Cerebellar nuclear complex (tissue), 1 donor: ENCODE data around the gene ZNF616.

Experiments
- DNase-seq, 2 experiments: peaks; one replicate each; lab custom pipeline; 2025; lab: John Stamatoyannopoulos, UW

ZNF616 gene

DNA sequence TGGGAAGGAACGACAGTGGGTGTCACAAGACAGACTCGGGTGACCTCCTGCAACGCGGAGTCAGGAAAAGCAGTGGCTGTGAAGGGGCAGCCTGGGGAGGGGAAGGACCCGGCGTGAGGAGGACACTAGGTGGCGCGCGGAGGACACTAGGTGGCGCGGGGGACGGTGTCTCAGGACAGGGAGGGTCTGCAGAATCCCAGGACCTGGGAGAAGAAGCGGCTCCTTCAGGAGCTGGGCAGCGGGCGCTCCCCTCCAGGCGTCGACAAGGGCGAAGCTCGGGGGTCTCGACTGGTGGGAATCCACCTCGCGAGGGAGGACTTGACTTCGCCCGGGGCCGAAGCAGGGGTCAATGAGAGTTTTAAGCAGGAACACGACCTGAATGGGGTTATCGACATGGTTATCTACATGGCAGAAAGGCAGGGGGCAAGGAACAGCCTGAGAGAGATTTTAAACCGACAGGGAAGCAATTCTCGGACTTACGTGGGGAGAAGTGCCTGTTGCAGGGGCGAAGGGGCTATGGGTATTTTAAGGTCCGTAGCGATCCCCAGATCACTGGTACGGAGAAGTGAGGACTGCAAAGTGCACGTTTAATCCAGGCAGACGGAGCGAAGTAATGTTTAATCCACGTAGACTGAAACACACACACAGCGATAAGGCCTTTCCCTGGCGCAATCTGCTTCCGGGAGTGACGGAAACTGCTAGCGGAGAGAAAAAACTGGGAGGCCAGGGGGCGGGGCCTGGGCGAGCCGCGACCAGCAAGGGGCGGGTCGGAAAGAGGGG, at the start of gene ZNF616:
Gene ZNF616 (minus strand): TSS at position 687 of the 780 bp plus-strand sequence. CDS start 9,426 bp downstream, outside the sequence.
- peak; percentile 91 to 94 for DNase-seq

DNA sequence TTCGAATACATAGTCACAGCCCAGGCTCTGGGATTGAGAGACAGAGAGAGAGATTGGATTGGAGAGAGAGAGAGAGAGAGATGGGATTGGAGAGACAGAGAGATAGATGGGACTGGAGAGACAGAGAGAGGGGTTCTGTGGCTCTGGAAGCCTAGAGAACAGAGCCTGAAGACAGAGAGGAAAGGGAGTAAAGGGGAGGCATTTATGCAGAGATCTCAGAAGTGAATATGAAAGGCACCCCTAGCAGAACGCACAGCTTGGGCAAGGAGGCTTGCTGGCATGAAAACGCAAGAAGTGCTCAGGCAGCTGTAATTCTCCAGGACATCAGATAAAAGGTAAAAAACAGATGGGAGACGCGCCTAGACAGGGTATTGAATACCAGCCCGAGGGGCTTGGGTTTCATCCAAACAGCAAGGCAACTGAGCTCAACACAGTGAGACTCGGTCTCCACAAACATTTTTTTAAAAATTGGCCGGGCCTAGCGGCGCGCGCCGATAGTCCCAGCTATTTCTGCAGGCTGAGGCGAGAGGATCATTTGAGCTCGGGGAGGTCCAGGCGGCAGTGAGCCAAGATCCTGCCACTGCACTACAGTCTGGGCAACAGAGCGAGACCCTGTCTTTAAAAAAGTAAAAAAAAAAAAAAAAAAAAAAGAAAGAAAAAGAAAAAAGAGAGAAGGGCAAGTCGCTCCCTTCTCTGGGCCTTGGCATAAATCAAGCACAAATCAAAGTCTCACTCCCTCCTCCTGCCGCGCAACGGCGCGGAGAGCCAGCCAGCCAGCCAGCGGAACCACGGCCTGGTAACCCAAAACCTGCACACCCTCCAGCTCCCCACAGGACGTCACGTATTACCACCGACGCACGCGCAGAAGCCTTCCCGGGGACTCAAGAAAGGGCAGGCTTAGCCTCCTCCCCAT, 49.3 kb upstream of the ZNF616 start:
- DNase-seq: peak in 1 of 2 experiments; percentile 50

DNA sequence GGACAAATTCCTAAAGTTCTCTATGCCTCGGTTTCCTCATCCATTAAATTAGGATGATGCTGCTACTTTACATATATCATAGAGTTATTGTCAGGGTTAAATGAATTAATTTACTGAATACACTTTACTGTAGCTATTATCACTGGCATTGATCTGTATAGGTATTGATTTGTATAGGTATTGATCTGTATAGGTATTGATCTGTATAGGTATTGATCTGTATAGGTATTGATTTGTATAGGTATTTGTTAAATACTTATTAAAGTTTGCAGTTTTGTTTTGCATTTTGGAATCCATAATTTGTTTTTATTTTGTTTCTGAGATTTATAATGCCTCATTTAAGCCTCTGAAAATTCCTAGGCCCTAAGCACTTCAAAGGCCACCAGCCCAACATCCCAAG, 47.7 kb upstream of the ZNF616 start:
- DNase-seq: no peak

GRCh38 chr19:52176574-52176973, 36.8 kb upstream of the ZNF616 start:
- DNase-seq: no peak

GRCh38 chr19:52172347-52172746, 32.6 kb upstream of the ZNF616 start:
- no peak for DNase-seq

GRCh38 chr19:52171321-52172169, 31.8 kb upstream of the ZNF616 start, which contains the start of gene ZNF836:
Gene ZNF836, minus strand, starts transcription at chr19:52171621. Its CDS starts 3,549 bp downstream, at chr19:52168072.
- peak in 1 of 2 experiments; percentile 37 for DNase-seq

GRCh38 chr19:52170863-52171320, 31.2 kb upstream of the ZNF616 start:
- DNase-seq: peak in 1 of 2 experiments; percentile 24

DNA sequence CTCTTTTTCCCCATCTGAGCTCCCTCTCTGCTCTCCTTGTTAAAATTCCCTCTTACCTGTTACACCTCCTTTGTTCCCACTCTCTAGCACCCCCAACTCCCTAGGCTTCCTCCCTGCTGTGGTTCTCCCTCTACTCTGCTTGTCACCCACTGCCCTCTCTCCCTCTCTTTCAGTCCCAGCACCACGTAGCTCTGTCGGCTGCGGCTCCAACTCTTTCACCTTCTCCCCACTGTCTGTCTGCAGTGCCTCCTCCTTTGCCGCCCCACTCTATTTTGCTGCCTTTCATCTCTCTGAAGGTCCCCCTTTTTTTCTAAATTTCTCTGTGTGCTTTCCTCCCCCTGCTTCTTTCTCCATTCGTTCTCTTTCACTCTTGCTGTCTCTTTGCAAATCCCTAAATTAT, 30.6 kb upstream of the ZNF616 start:
- no peak for DNase-seq

- no peak for DNase-seq
Measured at GRCh38 chr19:52155596-52156359, 16.0 kb upstream of the ZNF616 start.

DNA sequence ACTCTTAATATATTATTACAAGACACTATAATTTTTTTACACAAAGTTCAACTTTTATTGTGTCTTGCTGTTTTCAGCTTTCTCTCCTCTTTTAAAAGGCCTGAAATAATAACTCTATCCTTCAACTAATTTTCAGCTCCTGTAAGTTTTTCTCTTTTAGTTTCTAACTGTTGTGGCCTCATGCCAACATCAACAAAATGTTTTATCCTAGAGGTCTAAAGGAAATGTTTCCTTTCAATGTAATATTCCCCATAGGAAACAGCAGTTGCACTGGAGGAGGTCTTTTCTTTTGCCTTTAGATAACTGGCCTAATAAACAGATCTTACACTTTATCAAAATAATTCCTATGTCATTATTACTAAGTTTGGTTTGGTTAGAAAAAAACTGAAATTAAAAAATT, 8.5 kb upstream of the ZNF616 start:
- no peak for DNase-seq

- no peak for DNase-seq
Measured at GRCh38 chr19:52142001-52142595, 2.4 kb upstream of the ZNF616 start.

GRCh38 chr19:52141203-52141602, 1.5 kb upstream of the ZNF616 start:
- DNase-seq: no peak

DNA sequence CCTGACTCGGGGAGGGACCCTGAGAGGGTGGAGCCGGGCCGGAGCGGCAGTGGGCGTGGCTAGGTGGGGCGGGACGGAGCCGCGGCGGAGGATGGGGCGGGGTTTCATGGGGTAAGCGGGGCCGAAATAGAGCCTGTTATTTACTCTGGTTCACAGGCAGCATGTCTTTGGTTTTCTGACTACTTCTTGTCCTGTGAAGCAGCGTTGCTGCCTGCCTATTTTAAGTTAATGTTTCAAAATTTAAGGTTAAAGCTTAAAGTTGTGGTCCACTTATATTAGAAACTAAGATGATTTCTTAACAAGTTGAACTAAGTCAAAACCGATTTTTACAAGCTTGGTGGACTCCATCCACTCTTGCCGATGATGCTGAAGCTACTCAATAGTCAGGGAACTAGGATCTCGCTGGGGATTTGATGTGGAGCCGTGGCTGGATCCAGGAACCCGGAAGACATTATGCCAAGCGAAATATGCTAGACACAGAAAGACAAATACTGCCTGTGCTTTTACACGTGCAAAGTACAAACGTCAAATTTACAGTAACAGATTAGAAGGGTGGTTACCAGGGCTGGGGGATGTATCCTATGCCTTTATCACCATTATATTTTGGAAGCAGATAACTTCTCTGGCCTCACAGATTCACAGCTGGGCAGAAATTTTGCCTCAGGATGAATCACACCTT, 433 bp upstream of the ZNF616 start:
- no peak for DNase-seq

- DNase-seq: no peak
Measured at GRCh38 chr19:52138983-52139251, 821 bp downstream of the ZNF616 start.

DNA sequence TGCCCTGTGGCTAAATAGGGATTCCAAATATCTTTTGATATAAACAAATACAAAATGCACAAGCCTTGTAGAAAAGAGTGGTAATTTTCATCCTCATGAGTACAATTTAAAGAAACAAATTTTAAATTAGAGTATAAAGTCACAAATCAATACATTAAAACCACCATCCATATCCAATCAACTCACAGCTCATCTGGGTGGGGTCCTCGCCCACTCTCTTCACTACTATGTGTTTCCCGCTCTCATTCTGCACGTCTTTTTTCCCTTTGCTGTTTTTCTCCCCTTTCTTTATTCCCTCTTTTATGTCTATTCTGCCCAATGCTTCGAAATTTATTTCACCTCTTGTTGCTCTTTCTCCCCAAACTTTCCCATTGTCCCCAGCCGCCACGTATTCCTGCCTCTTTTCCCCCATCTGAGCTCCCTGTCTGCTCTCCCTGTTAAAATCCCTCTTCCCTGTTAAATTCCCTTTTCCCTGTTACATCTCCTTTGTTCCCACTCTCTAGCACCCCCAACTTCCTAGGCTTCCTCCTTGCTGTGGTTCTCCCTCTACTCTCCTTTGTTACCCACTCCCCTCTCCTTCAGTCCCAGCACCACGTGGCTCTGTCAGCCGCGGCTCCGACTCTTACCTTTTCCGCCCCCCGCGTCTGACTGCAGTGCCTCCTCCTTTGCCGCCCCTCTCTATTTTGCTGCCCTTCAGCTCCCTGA, 1.3 kb downstream of the ZNF616 start:
- DNase-seq: peak in 1 of 2 experiments; percentile 2

DNA sequence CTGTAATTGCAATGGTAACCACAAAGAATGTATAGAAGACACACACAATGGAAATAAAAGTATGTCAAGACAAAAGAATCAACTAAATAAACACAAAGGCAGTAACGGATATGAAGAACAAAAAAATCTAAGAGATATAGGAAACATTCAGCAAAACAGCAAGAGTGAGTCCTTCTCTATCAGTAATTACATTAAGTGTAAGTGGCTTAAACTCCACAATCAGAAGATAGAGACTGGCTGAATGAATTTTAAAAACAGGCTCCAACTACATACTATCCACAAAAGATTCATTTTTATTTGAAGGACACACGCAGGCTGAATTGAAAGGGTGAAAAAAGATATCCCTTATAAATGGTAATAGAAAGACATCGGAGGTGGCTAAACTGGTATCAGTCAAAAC, 19.5 kb downstream of the ZNF616 start:
- no peak for DNase-seq

DNA sequence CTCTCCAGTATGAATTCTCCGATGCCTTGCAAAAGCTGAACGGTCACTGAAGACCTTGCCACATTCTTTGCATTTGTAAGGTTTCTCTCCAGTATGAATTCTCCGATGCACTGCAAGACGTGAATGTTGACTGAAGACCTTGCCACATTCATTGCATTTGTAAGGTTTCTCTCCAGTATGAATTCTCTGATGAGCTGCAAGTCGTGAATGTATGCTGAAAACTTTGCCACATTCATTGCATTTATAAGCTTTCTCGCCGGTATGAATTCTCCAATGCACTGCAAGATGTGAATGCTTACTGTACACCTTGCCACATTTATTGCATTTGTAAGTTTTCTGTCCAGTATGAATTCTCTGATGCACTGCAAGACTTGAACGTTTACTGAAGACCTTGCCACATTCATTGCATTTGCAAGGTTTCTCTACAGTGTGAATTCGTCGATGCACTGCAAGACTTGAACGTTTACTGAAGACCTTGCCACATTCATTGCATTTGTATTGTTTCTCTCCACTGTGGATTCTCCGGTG, 24.1 kb downstream of the ZNF616 start:
- DNase-seq: no peak

DNA sequence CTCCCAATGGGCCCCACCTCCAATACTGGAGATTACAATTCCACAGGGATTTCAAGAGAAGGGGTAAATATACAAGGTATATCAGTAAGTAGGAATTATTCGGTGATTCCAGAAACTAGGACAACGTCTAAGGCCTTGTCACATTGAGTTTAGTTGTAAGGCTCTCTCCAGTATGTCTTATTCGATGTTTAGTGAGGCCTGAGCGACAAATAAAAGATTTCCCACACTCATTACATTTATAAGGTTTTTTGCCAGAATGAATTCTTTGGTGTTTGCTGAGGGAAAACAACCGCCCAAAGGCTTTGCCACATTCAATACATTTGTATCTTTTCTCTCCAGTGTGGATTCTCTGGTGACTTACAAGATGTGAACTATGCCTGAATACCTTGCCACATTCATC, 25.0 kb downstream of the ZNF616 start:
- DNase-seq: no peak

GRCh38 chr19:52112624-52113023, 27.1 kb downstream of the ZNF616 start:
- DNase-seq: no peak
